Liver (tissue), 9 donors: ENCODE measurements around the gene TADA2A. TPM values are rescaled to one million over a fixed set of nuclear protein-coding genes. Genes with fewer than 3 reads are reported as not detected.

Source experiments
- DNase-seq: peaks from one replicate; pipeline ENCODE4 v3.0.0-alpha.2; 2017; ENCODE audit warnings: low spot score
- H3K27ac ChIP-seq, 2 donors: one replicate each; pipeline ENCODE4 v1.7.0; 2013; ENCODE audit warnings: inconsistent platforms in 2 of 2, low read length in 2 of 2, control low read depth in 1 of 2, low read depth in 1 of 2, mild to moderate bottlenecking in 1 of 2
- H3K27me3 ChIP-seq, 4 donors: one replicate each; pipeline versions ENCODE4 v1.6.1 to v1.7.0; 2013; ENCODE audit warnings: low read length in 3 of 4, inconsistent platforms in 1 of 4, mild to moderate bottlenecking in 1 of 4, moderate library complexity in 1 of 4; ENCODE audit not compliant: control insufficient read depth in 4 of 4, insufficient read depth in 4 of 4
- H3K36me3 ChIP-seq, 4 donors: one replicate each; pipeline versions ENCODE4 v1.6.1 to v1.7.0; 2013; ENCODE audit warnings: low read length in 3 of 4, mild to moderate bottlenecking in 3 of 4, low read depth in 1 of 4, moderate library complexity in 1 of 4; ENCODE audit not compliant: control insufficient read depth in 4 of 4, insufficient read depth in 3 of 4
- H3K4me1 ChIP-seq, 4 donors: one replicate each; pipeline versions ENCODE4 v1.6.1 to v1.7.0; 2013; ENCODE audit warnings: low read length in 3 of 4, mild to moderate bottlenecking in 3 of 4, moderate library complexity in 1 of 4; ENCODE audit not compliant: control insufficient read depth in 4 of 4, insufficient read depth in 4 of 4
- H3K4me3 ChIP-seq, 3 donors: one replicate each; pipeline versions ENCODE4 v1.6.1 to v1.7.0; 2013; ENCODE audit warnings: low read length in 3 of 3, control low read depth in 1 of 3, low read depth in 1 of 3, mild to moderate bottlenecking in 1 of 3
- H3K9ac ChIP-seq, 2 donors: one replicate each; pipeline ENCODE4 v1.7.0; 2013; ENCODE audit warnings: low read length in 2 of 2, mild to moderate bottlenecking in 2 of 2, moderate library complexity in 2 of 2, control low read depth in 1 of 2, low read depth in 1 of 2
- H3K9me3 ChIP-seq, 4 donors: one replicate each; pipeline versions ENCODE4 v1.6.1 to v1.7.0; 2013; ENCODE audit warnings: low read length in 3 of 4; ENCODE audit not compliant: control insufficient read depth in 4 of 4
- ATF3 ChIP-seq: IDR thresholded peaks from 2 replicates; pipeline ENCODE4 v1.6.1; 2016; ENCODE audit warnings: antibody characterized with exemption
- EGR1 ChIP-seq, 2 donors: IDR thresholded peaks; 2 replicates each; pipeline ENCODE4 v1.6.1; 2016 to 2018; ENCODE audit warnings: antibody characterized with exemption in 2 of 2, low read depth in 2 of 2
- FOXA1 ChIP-seq: IDR thresholded peaks from 2 replicates; pipeline ENCODE4 v1.6.1; 2016; ENCODE audit warnings: antibody characterized with exemption
- GABPA ChIP-seq, 2 donors: IDR thresholded peaks in 1 of 2; conservative IDR thresholded peaks in 1 of 2; 2 replicates each; pipeline ENCODE4 v1.6.1; 2016; ENCODE audit warnings: antibody characterized with exemption in 2 of 2, mild to moderate bottlenecking in 1 of 2, moderate library complexity in 1 of 2
- HNF4A ChIP-seq, 2 donors: conservative IDR thresholded peaks; 2 replicates each; pipeline ENCODE4 v1.6.1; 2016; ENCODE audit warnings: antibody characterized with exemption in 2 of 2, mild to moderate bottlenecking in 2 of 2
- HNF4G ChIP-seq: IDR thresholded peaks from 2 replicates; pipeline ENCODE4 v1.6.1; 2016; ENCODE audit warnings: antibody characterized with exemption
- JUND ChIP-seq, 2 donors: IDR thresholded peaks; 2 replicates each; pipeline ENCODE4 v1.6.1; 2016; ENCODE audit warnings: antibody characterized with exemption in 2 of 2
- MAX ChIP-seq: IDR thresholded peaks from 2 replicates; pipeline ENCODE4 v1.6.1; 2016; ENCODE audit warnings: antibody characterized with exemption
- NR2F2 ChIP-seq: IDR thresholded peaks from 2 replicates; pipeline ENCODE4 v1.6.1; 2016; ENCODE audit warnings: antibody characterized with exemption
- RAD21 ChIP-seq, 2 donors: IDR thresholded peaks; 2 replicates each; pipeline ENCODE4 v1.6.1; 2016; ENCODE audit warnings: antibody characterized with exemption in 2 of 2, mild to moderate bottlenecking in 2 of 2
- RXRA ChIP-seq, 2 donors: IDR thresholded peaks; 2 replicates each; pipeline ENCODE4 v1.6.1; 2017 to 2018; ENCODE audit warnings: antibody characterized with exemption in 2 of 2, mild to moderate bottlenecking in 1 of 2
- SP1 ChIP-seq: IDR thresholded peaks from 2 replicates; pipeline ENCODE4 v1.6.1; 2018; ENCODE audit warnings: antibody characterized with exemption, mild to moderate bottlenecking
- YY1 ChIP-seq: IDR thresholded peaks from 2 replicates; pipeline ENCODE4 v1.6.1; 2016; ENCODE audit warnings: antibody characterized with exemption, mild to moderate bottlenecking
- ZBTB33 ChIP-seq: IDR thresholded peaks from 2 replicates; pipeline ENCODE4 v1.6.1; 2016; ENCODE audit warnings: antibody characterized with exemption
- WGBS: extraction: QIAGEN DNeasy Blood & Tissue Kit; methylation state at CpG from one replicate; pipeline ENCODE4 v1.1.7; 2013; 5-methylcytosine and 5-hydroxymethylcytosine counted together
- polyA plus RNA-seq, 2 donors: library from polyadenylated mRNA; stranded (reverse) in 1 of 2; unstranded in 1 of 2; fragments of 200-250 nt in 1 of 2; fragments of >200 nt in 1 of 2; fragmentation: Nextera tagmentation in 1 of 2; extraction: Ambion mirVana in 1 of 2; gene quantifications; one replicate each; pipeline versions ENCODE4 v1.2.1 to v1.2.3, GENCODE V29; 2013 to 2015
- total RNA-seq, 2 donors: library from RNA; depleted of rRNA; stranded (reverse); fragments of >200 nt; gene quantifications; one replicate each; pipeline ENCODE4 v1.2.3, GENCODE V29; 2014
- TF ChIP-seq, protein P1 (sequence below): fragments of 150-350 bp; IDR thresholded peaks from 2 replicates; pipeline ENCODE4 v1.5.1; 2017; ENCODE audit warnings: improper control_type of control experiment, low read depth, low read length; ENCODE audit not compliant: missing input control
- TF ChIP-seq, protein P2 (sequence below): IDR thresholded peaks from 2 replicates; pipeline ENCODE4 v1.6.1; 2016; ENCODE audit warnings: antibody characterized with exemption, mild to moderate bottlenecking
- donor health status: healthy.
- donor health status: healthy.
- donor health status: healthy.
- donor health status: healthy.
- donor health status: healthy.

The TADA2A gene
- total and polyA plus RNA-seq, 4 donors: 2.8 to 13.4 (median 8.2) TPM

DNA sequence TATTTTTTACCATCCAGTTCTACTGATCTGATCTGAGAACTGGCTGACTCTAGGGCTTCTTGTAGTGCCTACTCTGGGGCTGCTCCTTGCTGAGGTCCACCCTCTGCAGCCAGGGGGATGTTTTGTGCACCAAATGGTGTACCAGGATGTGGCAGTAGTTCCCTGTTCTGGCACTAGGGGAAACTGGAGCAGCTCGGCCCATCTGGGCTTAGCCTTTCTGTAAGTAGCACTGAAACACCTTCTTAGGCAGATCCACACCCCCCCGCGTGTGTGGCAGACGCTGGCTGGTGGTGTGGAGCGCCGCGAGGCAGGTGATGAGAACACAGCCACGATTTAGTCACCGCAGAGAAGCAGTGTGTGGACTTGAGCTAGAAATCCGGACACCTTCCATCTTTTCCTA lies 100.0 kb downstream of the TADA2A start:
- peak overlapping the region; percentile 32 to 51 for H3K27ac ChIP-seq
- no peak for DNase-seq
- H3K4me3 ChIP-seq: no peak overlapping the region
- no peaks in the 10 kb centered on the region for H3K36me3 ChIP-seq
- TF ChIP-seq RXRA (IDR thresholded peaks at IDR 0.05) (no peak), YY1 (no peak), RAD21 (IDR thresholded peaks at IDR 0.05) (peak in 1 of 2 donors; percentile 44), ZBTB33 (no peak), GABPA (IDR thresholded peaks at IDR 0.05 in 1 of 2, conservative IDR thresholded peaks at IDR 0.05 in 1 of 2) (no peak), EGR1 (IDR thresholded peaks at IDR 0.05; ENCODE audit: low read depth in 2 of 2) (no peak), NR2F2 (no peak), HNF4G (no peak), JUND (IDR thresholded peaks at IDR 0.05) (no peak), ATF3 (no peak), MAX (no peak), FOXA1 (no peak), SP1 (no peak)
- TF ChIP-seq, protein P1, sequence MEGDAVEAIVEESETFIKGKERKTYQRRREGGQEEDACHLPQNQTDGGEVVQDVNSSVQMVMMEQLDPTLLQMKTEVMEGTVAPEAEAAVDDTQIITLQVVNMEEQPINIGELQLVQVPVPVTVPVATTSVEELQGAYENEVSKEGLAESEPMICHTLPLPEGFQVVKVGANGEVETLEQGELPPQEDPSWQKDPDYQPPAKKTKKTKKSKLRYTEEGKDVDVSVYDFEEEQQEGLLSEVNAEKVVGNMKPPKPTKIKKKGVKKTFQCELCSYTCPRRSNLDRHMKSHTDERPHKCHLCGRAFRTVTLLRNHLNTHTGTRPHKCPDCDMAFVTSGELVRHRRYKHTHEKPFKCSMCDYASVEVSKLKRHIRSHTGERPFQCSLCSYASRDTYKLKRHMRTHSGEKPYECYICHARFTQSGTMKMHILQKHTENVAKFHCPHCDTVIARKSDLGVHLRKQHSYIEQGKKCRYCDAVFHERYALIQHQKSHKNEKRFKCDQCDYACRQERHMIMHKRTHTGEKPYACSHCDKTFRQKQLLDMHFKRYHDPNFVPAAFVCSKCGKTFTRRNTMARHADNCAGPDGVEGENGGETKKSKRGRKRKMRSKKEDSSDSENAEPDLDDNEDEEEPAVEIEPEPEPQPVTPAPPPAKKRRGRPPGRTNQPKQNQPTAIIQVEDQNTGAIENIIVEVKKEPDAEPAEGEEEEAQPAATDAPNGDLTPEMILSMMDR: peak; percentile 40
- TF ChIP-seq, protein P2, sequence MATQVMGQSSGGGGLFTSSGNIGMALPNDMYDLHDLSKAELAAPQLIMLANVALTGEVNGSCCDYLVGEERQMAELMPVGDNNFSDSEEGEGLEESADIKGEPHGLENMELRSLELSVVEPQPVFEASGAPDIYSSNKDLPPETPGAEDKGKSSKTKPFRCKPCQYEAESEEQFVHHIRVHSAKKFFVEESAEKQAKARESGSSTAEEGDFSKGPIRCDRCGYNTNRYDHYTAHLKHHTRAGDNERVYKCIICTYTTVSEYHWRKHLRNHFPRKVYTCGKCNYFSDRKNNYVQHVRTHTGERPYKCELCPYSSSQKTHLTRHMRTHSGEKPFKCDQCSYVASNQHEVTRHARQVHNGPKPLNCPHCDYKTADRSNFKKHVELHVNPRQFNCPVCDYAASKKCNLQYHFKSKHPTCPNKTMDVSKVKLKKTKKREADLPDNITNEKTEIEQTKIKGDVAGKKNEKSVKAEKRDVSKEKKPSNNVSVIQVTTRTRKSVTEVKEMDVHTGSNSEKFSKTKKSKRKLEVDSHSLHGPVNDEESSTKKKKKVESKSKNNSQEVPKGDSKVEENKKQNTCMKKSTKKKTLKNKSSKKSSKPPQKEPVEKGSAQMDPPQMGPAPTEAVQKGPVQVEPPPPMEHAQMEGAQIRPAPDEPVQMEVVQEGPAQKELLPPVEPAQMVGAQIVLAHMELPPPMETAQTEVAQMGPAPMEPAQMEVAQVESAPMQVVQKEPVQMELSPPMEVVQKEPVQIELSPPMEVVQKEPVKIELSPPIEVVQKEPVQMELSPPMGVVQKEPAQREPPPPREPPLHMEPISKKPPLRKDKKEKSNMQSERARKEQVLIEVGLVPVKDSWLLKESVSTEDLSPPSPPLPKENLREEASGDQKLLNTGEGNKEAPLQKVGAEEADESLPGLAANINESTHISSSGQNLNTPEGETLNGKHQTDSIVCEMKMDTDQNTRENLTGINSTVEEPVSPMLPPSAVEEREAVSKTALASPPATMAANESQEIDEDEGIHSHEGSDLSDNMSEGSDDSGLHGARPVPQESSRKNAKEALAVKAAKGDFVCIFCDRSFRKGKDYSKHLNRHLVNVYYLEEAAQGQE: no peak
- H3K9ac ChIP-seq: no peak overlapping the region
- H3K4me1 ChIP-seq: peaks cover 3 to 35% (median 28%) of the 10 kb centered on the region in 4 donors
- no peaks in the 10 kb centered on the region for H3K27me3 ChIP-seq
- WGBS: 60% methylated on average over 10 of the region's 10 CpGs
- H3K9me3 ChIP-seq: no peaks in the 10 kb centered on the region

DNA sequence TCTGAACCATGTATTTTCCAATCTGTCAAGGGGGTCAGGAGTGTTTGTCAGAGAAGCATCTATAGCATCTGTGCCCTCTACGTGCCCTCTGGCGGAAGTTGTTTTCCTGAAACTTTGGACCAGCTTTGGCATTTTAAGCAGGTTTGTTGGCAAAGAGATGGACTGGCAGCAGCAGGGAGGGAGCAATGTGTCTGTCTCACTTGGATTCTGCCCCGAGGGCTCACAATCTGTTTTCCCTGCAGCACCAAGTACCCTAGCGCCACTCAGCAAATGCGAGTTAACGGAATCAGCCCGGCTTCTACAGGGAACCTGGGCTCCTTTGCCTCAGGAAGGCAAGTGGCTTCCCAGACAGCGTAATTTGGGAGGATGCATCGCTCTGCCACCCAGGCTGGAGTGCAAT lies 100.4 kb downstream of the TADA2A start:
- 50% methylated on average over 9 of the region's 9 CpGs for WGBS

More for the DNA sequence above, 100.4 kb downstream of the TADA2A start:
- Histone ChIP-seq H3K36me3 (no peaks in the 10 kb centered on the region), H3K4me3 (no peak overlapping the region), H3K27ac (peak overlapping the region; percentile 4 to 32), H3K9me3 (no peaks in the 10 kb centered on the region), H3K9ac (no peak overlapping the region), H3K27me3 (no peaks in the 10 kb centered on the region), H3K4me1 (peaks cover 3 to 35% (median 26%) of the 10 kb centered on the region in 4 donors)
- no peak for DNase-seq
- TF ChIP-seq MAX (no peak), ATF3 (no peak), HNF4G (no peak), ZBTB33 (no peak), SP1 (peak; percentile 16), HNF4A (conservative IDR thresholded peaks at IDR 0.05) (peak; percentile 73 to 80), RXRA (IDR thresholded peaks at IDR 0.05) (peak; percentile 38 to 67)
